H1 (cell line): ENCODE results near the gene CACNA2D4. TPM values are rescaled to one million over a fixed set of nuclear protein-coding genes. Genes with fewer than 3 reads are reported as not detected.

Experiments
- CTCF ChIA-PET: fragments of 300-600 bp; sonication (Branson Sonifier 250); formaldehyde crosslinking; loops from one replicate; lab custom pipeline; 2021; ENCODE audit not compliant: partially characterized antibody; lab: Charles Lee
- POLR2A ChIA-PET: fragments of 300-600 bp; sonication (Branson Sonifier 250); formaldehyde crosslinking; loops from one replicate; lab custom pipeline; 2021; ENCODE audit warnings: inconsistent platforms; ENCODE audit not compliant: partially characterized antibody; lab: Charles Lee
- DNase-seq, 2 experiments: peaks; one replicate each; pipeline versions ENCODE4 v3.0.0 to v3.0.0-alpha.2; 2010 to 2022; ENCODE audit warnings: low spot score in 2 of 2, low read depth in 1 of 2, mixed read lengths in 1 of 2
- FAIRE-seq: peaks from 2 replicates; lab custom pipeline; 2011; peaks lifted over from hg19 to GRCh38; lab: Jason Lieb, UNC
- H2AFZ ChIP-seq: 2 replicates; pipeline ENCODE4 v1.8.1; 2012; ENCODE audit warnings: low read length, inconsistent platforms
- H2AK5ac ChIP-seq: 2 replicates; pipeline ENCODE4 v1.6.1; 2013; ENCODE audit warnings: low read depth, low read length
- H2BK120ac ChIP-seq: replicated peaks from 2 replicates; pipeline ENCODE3; 2013; ENCODE audit warnings: low read depth, low read length, inconsistent platforms
- H2BK12ac ChIP-seq: 2 replicates; pipeline ENCODE4 v1.6.1; 2013; ENCODE audit warnings: low read depth, low read length
- H2BK15ac ChIP-seq: 2 replicates; pipeline ENCODE4 v1.6.1; 2013; ENCODE audit warnings: low read length
- H2BK20ac ChIP-seq: 2 replicates; pipeline ENCODE4 v1.6.1; 2013; ENCODE audit warnings: low read length
- H2BK5ac ChIP-seq: 2 replicates; pipeline ENCODE4 v1.6.1; 2013; ENCODE audit warnings: low read depth, low read length
- H3K14ac ChIP-seq: 2 replicates; pipeline ENCODE4 v1.6.1; 2013; ENCODE audit warnings: inconsistent platforms; ENCODE audit not compliant: insufficient read length
- H3K18ac ChIP-seq: 2 replicates; pipeline ENCODE4 v1.6.1; 2013; ENCODE audit warnings: low read length; ENCODE audit errors: extremely low read depth
- H3K23ac ChIP-seq: 2 replicates; pipeline ENCODE4 v1.6.1; 2013; ENCODE audit warnings: inconsistent platforms; ENCODE audit not compliant: insufficient read length
- H3K23me2 ChIP-seq: 2 replicates; pipeline ENCODE4 v1.6.1; 2013; ENCODE audit warnings: low read depth, low read length
- H3K27ac ChIP-seq: 2 replicates; pipeline ENCODE4 v1.6.1; 2011; ENCODE audit warnings: low read depth, low read length, inconsistent platforms
- H3K27me3 ChIP-seq, 4 experiments: replicated peaks in 1 of 4; 1 replicate in 1 of 4; 2 replicates in 3 of 4; pipeline versions ENCODE4 v1.6.1 to v1.8.1; 2011 to 2013; ENCODE audit warnings: low read length in 3 of 4, mild to moderate bottlenecking in 3 of 4, inconsistent platforms in 2 of 4, mixed read lengths in 2 of 4, moderate library complexity in 1 of 4; ENCODE audit not compliant: control insufficient read depth in 3 of 4, insufficient read depth in 3 of 4; ENCODE audit errors: extremely low read depth in 1 of 4
- H3K36me3 ChIP-seq, 4 experiments: 2 replicates each; pipeline versions ENCODE4 v1.6.1 to v1.8.1; 2011 to 2013; ENCODE audit warnings: mild to moderate bottlenecking in 4 of 4, low read length in 3 of 4, moderate library complexity in 2 of 4, control low read depth in 1 of 4, inconsistent platforms in 1 of 4; ENCODE audit not compliant: insufficient read depth in 4 of 4, control insufficient read depth in 2 of 4
- H3K4ac ChIP-seq: replicated peaks from 2 replicates; pipeline ENCODE3; 2013; ENCODE audit warnings: low read length, low read depth, mixed read lengths, inconsistent platforms; ENCODE audit not compliant: insufficient read length
- H3K4me1 ChIP-seq, 4 experiments: replicated peaks in 1 of 4; 1 replicate in 1 of 4; 2 replicates in 3 of 4; pipeline versions ENCODE4 v1.6.1 to v1.8.1; 2011 to 2013; ENCODE audit warnings: low read length in 3 of 4, inconsistent platforms in 2 of 4, mixed read lengths in 1 of 4; ENCODE audit not compliant: insufficient read depth in 4 of 4, control insufficient read depth in 3 of 4
- H3K4me2 ChIP-seq, 2 experiments: 2 replicates each; pipeline versions ENCODE4 v1.6.1 to v1.8.1; 2011 to 2013; ENCODE audit warnings: low read depth in 2 of 2, low read length in 2 of 2, control low read depth in 1 of 2, inconsistent platforms in 1 of 2, mild to moderate bottlenecking in 1 of 2; ENCODE audit not compliant: insufficient read depth in 1 of 2
- H3K4me3 ChIP-seq, 4 experiments: fragments of 200-600, 300-600 bp in 1 of 4; sonication (generic), shearing (Covaris generic), sonication (Bioruptor Twin) in 1 of 4; 2 replicates each; pipeline versions ENCODE4 v1.5.1 to v1.8.1; 2011 to 2016; ENCODE audit warnings: low read length in 4 of 4, low read depth in 3 of 4, control low read depth in 2 of 4, inconsistent platforms in 2 of 4, mild to moderate bottlenecking in 2 of 4, mixed read lengths in 1 of 4, moderate library complexity in 1 of 4; ENCODE audit not compliant: insufficient read depth in 2 of 4; ENCODE audit errors: extremely low read depth in 1 of 4
- H3K56ac ChIP-seq: replicated peaks from 2 replicates; pipeline ENCODE3; 2013; ENCODE audit warnings: low read depth, mild to moderate bottlenecking, mixed read lengths, low read length, inconsistent platforms; ENCODE audit not compliant: insufficient read length
- H3K79me1 ChIP-seq: 2 replicates; pipeline ENCODE4 v1.6.1; 2013; ENCODE audit warnings: low read depth, low read length, control low read depth
- H3K79me2 ChIP-seq, 2 experiments: 2 replicates each; pipeline versions ENCODE4 v1.6.1 to v1.8.1; 2012 to 2013; ENCODE audit warnings: low read length in 2 of 2, mild to moderate bottlenecking in 2 of 2, inconsistent platforms in 1 of 2; ENCODE audit not compliant: insufficient read depth in 2 of 2, control insufficient read depth in 1 of 2
- H3K9ac ChIP-seq, 4 experiments: replicated peaks in 1 of 4; 1 replicate in 1 of 4; 2 replicates in 3 of 4; pipeline versions ENCODE4 v1.6.1 to v1.8.1; 2011 to 2013; ENCODE audit warnings: low read depth in 3 of 4, low read length in 3 of 4, control low read depth in 2 of 4, mild to moderate bottlenecking in 2 of 4, moderate library complexity in 2 of 4, inconsistent platforms in 1 of 4; ENCODE audit errors: extremely low read depth in 1 of 4
- H3K9me3 ChIP-seq, 2 experiments: 2 replicates each; pipeline versions ENCODE4 v1.6.1 to v1.8.1; 2012 to 2013; ENCODE audit warnings: mild to moderate bottlenecking in 2 of 2, moderate library complexity in 2 of 2, control low read depth in 1 of 2, inconsistent platforms in 1 of 2, low read depth in 1 of 2, low read length in 1 of 2, mixed read lengths in 1 of 2; ENCODE audit not compliant: insufficient read depth in 2 of 2
- H4K20me1 ChIP-seq, 2 experiments: replicated peaks in 1 of 2; 2 replicates each; pipeline versions ENCODE3 to v1.8.1; 2011 to 2013; ENCODE audit warnings: inconsistent platforms in 2 of 2, low read length in 2 of 2, mild to moderate bottlenecking in 1 of 2; ENCODE audit not compliant: insufficient read depth in 2 of 2, control insufficient read depth in 1 of 2
- H4K5ac ChIP-seq: 2 replicates; pipeline ENCODE4 v1.6.1; 2013; ENCODE audit warnings: low read length, low read depth, mixed read lengths, inconsistent platforms; ENCODE audit not compliant: insufficient read length
- H4K8ac ChIP-seq: 2 replicates; pipeline ENCODE4 v1.8.0; 2013; ENCODE audit warnings: mild to moderate bottlenecking, moderate library complexity, low read length, inconsistent platforms; ENCODE audit not compliant: insufficient read depth; ENCODE audit errors: extremely low read depth
- H4K91ac ChIP-seq: replicated peaks from 2 replicates; pipeline ENCODE3; 2013; ENCODE audit warnings: low read length, mixed read lengths, inconsistent platforms; ENCODE audit not compliant: insufficient read length
- KDM5A ChIP-seq: fragments of 200-600 bp; IDR thresholded peaks from 2 replicates; pipeline ENCODE4 v1.7.1; 2012; ENCODE audit warnings: mild to moderate bottlenecking, low read length, inconsistent platforms, mixed read lengths
- WGBS, 2 experiments: shearing (Covaris generic) in 1 of 2; methylation state at CpG; one replicate each; pipeline versions ENCODE4 v1.1.6 to v1.1.7; 2013 to 2015; ENCODE audit warnings: low lambda C conversion rate in 2 of 2, mixed read lengths in 2 of 2, inconsistent platforms in 1 of 2, low coverage in 1 of 2, missing lambda C conversion rate in 1 of 2; ENCODE audit not compliant: insufficient replicate concordance in 2 of 2, insufficient coverage in 1 of 2, insufficient read length in 1 of 2; ENCODE audit errors: extremely low coverage in 1 of 2, missing lambda C conversion rate in 1 of 2; 5-methylcytosine and 5-hydroxymethylcytosine counted together
- polyA plus RNA-seq, 7 experiments: library from polyadenylated mRNA; depleted of rRNA in 3 of 7; stranded (reverse) in 5 of 7; unstranded in 2 of 7; fragments of >200 nt in 5 of 7; fragments of 200-250 nt in 2 of 7; gene quantifications; 1 replicate in 5 of 7; 2 replicates in 1 of 7; 4 replicates in 1 of 7; pipeline versions ENCODE4 v1.2.1 to v1.2.3, GENCODE V29; 2011 to 2013; ENCODE audit warnings: missing spikeins in 2 of 7, mixed read lengths in 2 of 7
- total RNA-seq: library from RNA; stranded (reverse); fragmentation: NEBNext Ultra II Directional; extraction: Animal tissue kit (Norgen Biotek cat#: 25700); gene quantifications from 2 replicates; pipeline ENCODE4 v1.2.1, GENCODE V29; 2021

CACNA2D4 gene
- total and polyA plus RNA-seq, 2 of the 8 experiments (the other 6 are each of a cell fraction or from before 2014, with no cell fraction given): 0.44 to 0.88 TPM

GRCh38 chr12:1809591-1810190 is 108.8 kb downstream of the CACNA2D4 start:
- Histone ChIP-seq H3K23ac (no peak overlapping the region), H2BK5ac (no peak overlapping the region), H3K4ac (no peak overlapping the region), H3K14ac (no peak overlapping the region), H4K5ac (no peak overlapping the region), H3K36me3 (no peaks in the 10 kb centered on the region), H4K8ac (0 out of 2 replicates have a peak overlapping the region, but pooled peaks have one; percentile 35), H3K79me1 (no peaks in the 10 kb centered on the region), H2AFZ (no peak overlapping the region), H2BK120ac (no peak overlapping the region), H2AK5ac (no peak overlapping the region), H3K27ac (no peak overlapping the region), H4K91ac (no peak overlapping the region), H3K9ac (no peak overlapping the region), H3K56ac (no peak overlapping the region), H2BK12ac (no peak overlapping the region), H2BK15ac (no peak overlapping the region), H3K4me2 (no peak overlapping the region), H2BK20ac (no peak overlapping the region), H3K23me2 (no peaks in the 10 kb centered on the region; the same call in 1 of the 2 replicates), H3K4me1 (peaks cover 0 to 2% (median 0%) of the 10 kb centered on the region in 4 experiments; a peak in 1 of 7 replicates), H4K20me1 (peaks cover 0 to 2% of the 10 kb centered on the region in 2 experiments), H3K79me2 (no peaks in the 10 kb centered on the region), H3K4me3 (no peak overlapping the region), H3K18ac (no peak overlapping the region), H3K9me3 (no peaks in the 10 kb centered on the region), H3K27me3 (no peaks in the 10 kb centered on the region)
- 85% methylated on average over 13 of the region's 13 CpGs; no CpG with 5 or more reads in 1 of the 2 experiments for whole genome bisulfite sequencing, 2 experiments
- no peak for DNase-seq
- ChIA-PET POLR2A (no interaction called here), CTCF (interaction anchor here (0.7 to 0.9 kb wide), 2 partner anchors 10 to 23 kb away, joined by 3 read pairs; no protein-coding TSS in a partner anchor)
- no peak for TF ChIP-seq KDM5A
- FAIRE-seq: no peak
